Tibial nerve (tissue), 3 donors: ENCODE measurements around the gene IGFBP3.

Experiments
- CTCF ChIP-seq, 5 experiments: fragments of 200-600 bp in 3 of 5; fragments of 450-650 bp in 2 of 5; sonication (generic) in 3 of 5; IDR thresholded peaks; one replicate each; pipeline ENCODE4 v1.5.1; 2016 to 2019; ENCODE audit warnings: antibody characterized with exemption in 5 of 5, mild to moderate bottlenecking in 3 of 5, moderate library complexity in 2 of 5
- POLR2A ChIP-seq, 2 donors: fragments of 450-650 bp; IDR thresholded peaks; one replicate each; pipeline ENCODE4 v1.6.1; 2017; ENCODE audit warnings: antibody characterized with exemption in 2 of 2, mild to moderate bottlenecking in 2 of 2, moderate library complexity in 2 of 2

GRCh38 chr7:45897042-45897690, 23.9 kb downstream of the IGFBP3 start:
- no peak for TF ChIP-seq POLR2A (IDR thresholded peaks at IDR 0.05)
- no peak for TF ChIP-seq CTCF (IDR thresholded peaks at IDR 0.05)
